DMS 273 treated with DMSO at 0.1 percent for 48 hours (cell line): ENCODE measurements around the gene SSRP1.
A peak's percentile ranks its signal among the peaks of the same experiment; 100 is the strongest.

Source experiments
- DNase-seq: peaks from one replicate; lab custom pipeline; 2025; lab: John Stamatoyannopoulos, UW

Gene SSRP1

GRCh38 chr11:57359396-57359795 is 23.7 kb upstream of the SSRP1 start:
- DNase-seq = no peak

- DNase-seq = no peak
Measured at GRCh38 chr11:57358991-57359390, 23.3 kb upstream of the SSRP1 start.

DNA sequence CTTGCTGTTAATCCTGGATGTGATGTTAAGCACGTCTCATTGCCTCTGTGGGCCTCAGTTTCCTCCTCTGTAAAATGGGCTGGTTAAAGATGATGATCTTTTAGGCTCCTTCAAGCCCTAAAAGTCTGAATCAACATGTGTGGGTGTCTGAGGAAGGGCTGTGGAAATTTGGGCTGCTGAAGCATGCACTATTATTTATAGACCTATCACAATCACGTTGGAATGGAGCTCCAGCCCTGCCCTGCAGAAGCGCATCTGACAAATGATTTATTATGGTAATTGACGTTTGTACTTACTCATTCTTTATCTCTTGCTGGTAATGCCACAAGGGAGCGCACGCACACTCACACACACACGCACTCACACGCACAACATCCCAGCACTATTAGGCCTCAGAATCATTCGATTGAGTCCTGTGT is 22.9 kb upstream of the SSRP1 start:
- no peak for DNase-seq

DNA sequence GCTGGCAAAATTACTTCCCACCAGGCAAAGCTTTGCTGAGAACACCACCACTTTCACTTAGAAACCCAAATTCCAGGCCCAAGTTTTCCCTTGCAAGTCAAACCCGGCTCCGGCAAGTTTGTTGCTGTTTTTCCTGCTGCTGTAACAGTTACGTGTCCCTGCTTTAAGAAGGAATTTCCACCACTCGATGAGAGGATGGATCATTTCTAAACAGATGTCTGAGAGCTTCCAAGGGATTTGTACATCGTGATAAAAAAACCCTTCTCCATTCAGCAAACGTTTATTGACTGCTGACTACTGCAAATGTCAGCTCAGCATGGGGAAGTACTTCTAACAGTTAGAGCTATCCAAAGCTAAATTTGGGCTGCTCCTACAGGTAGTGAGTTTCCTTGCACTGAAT is 22.2 kb upstream of the SSRP1 start:
- DNase-seq = no peak

- DNase-seq = no peak
Measured at GRCh38 chr11:57357310-57357709, 21.6 kb upstream of the SSRP1 start.

- DNase-seq = no peak
Measured at GRCh38 chr11:57356268-57356667, 20.6 kb upstream of the SSRP1 start.

- DNase-seq = no peak
Measured at GRCh38 chr11:57354699-57355098, 19.0 kb upstream of the SSRP1 start.

- no peak for DNase-seq
Measured at GRCh38 chr11:57353852-57354251, 18.2 kb upstream of the SSRP1 start.

DNA sequence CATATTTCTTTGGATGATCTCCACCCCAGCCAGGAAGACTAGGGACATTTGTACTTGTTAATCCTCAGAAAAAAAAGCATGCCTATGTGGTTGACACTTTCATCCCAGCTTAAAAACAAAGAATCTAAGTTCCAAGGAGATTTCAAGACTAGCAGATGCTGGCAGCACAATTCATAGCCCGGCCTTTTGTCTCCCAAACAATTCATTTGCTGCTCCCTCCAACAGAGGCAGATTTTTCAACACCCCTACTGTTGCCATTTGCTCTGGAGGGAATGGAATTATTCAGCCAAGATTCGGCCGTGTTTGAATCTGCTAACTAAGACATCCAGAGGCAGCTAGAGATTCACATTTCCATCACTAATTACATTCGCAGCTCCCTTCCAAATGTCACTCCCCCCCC is 17.8 kb upstream of the SSRP1 start:
- DNase-seq = no peak

DNA sequence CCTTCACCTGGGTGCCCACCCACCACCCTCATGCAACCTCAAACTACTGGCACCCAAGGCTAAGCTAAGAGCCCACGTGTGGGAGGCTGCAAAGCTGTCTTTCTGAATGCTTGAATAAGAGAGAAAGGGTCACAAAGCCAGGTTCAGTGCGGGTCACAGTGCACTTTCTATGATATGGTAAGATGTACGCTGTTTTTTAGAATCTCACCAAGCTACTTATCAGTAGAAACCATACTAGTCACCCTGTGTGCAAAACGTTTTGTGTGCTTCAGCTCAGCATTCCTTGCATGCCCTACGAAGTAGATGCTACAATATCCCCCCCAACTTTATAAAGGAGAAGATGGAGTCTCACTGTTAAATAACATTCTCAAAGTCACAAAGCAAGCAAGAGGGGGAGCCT is 17.3 kb upstream of the SSRP1 start:
- no peak for DNase-seq

GRCh38 chr11:57349491-57350274 is 14.0 kb upstream of the SSRP1 start:
- DNase-seq = no peak

DNA sequence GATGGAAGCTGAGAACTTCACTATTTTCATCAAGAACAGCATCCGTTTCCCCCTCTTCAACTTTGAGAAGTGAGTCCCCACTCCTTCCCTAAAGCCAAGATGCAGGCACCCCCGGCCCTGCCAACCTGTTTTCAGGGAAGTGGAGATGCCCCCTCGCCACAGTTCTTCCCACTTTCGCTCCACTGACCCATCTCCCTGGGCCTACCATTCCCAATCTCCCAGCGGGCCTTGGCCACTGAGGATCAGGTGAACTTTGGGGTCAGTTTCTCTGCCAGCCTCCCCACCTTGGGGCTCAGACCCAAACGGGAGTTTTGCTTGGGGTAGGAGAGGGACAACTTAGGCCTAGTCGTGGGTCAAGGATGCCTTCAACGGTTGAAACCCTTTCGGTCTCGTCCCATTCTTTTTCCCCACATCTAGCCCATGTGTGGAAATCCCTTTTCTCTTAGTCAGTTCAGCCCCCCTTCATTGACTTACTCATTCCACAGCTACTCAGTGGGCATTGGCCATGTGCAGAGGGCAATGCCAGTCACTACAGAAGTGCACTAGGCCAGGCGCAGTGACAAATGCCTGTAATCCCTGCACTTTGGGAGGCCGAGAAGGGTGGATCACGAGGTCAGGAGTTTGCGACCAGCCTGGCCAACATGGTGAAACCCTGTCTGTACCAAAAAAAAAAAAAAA is 13.1 kb upstream of the SSRP1 start:
- DNase-seq = no peak

GRCh38 chr11:57348052-57348451 is 12.4 kb upstream of the SSRP1 start:
- DNase-seq = no peak

DNA sequence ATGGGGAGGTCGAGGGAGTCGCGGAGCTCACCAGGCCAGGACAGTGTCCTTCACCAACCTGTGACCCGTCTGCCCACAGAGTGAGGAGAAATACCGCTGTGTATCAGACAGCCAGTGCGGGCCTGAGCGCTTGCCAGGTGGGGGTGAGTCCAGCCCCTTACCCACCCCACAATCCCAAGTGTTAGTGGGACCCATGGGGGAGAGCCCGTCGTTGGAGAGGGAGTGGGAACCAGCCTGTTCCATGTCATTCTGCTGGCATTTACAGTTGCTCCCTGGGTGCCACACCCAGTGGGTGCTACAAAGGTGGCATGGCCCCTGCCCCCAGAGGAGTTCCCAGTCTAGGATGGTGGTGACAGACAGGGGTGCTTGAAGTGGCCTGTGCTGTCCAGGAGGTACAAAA is 11.6 kb upstream of the SSRP1 start:
- no peak for DNase-seq

DNA sequence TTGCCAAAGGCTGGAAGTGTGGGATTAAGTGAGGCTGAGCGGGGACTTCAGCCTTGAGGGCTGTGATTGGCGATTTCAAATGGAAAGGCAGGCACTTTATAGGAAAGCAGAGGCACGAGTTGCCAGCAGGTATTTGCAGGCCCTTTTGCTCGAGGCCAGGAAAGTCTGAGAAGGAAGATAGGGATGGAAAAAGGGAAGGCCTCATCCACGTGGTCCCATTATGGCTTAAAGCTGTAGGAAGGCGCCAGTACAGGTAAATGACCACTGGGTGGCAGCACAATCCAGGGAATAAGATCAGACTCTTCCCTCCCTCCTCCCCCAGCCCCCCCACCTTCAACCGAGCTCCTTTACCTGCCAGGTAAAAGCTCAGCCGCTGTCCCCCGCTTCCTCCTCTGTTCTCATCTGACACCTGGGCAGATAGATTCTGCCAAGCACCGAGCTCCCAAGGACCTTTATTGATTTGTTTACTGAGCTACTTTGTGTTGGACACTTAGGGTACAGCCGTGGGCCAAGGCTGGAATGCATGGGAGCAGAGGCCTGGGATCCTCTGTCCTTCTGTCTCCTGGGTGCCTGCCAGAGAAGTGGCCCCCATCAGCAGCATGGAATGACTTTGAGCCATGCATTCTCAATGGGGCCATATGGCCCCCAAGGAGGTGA is 10.0 kb upstream of the SSRP1 start:
- DNase-seq = peak; percentile 24

- no peak for DNase-seq
Measured at GRCh38 chr11:57344826-57345225, 9.1 kb upstream of the SSRP1 start.

DNA sequence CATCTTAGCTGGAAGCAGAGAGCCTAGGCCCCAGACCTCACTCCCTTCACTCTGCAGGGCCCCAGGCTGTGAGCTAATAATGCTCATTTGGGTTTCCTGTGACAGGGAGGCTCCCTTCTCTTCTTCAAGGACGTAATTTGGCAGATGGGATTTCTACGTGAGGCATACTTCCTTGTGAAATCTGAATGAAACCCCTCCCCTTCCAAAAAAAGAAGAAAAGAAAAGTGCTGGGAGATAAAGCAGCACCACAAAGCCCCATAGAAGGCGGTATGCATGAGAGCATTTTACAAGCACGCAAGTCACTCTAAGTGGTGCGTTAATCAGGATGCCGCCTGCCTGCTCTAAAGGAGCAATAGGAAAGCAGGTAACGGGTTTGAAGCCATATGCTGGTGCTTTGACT is 8.1 kb upstream of the SSRP1 start:
- no peak for DNase-seq

GRCh38 chr11:57342702-57343101 is 7.0 kb upstream of the SSRP1 start:
- DNase-seq = no peak

GRCh38 chr11:57341250-57341808 is 5.6 kb upstream of the SSRP1 start:
- no peak for DNase-seq

GRCh38 chr11:57340039-57340615 is 4.4 kb upstream of the SSRP1 start:
- no peak for DNase-seq

- no peak for DNase-seq
Measured at GRCh38 chr11:57339328-57339727, 3.6 kb upstream of the SSRP1 start.

- DNase-seq = no peak
Measured at GRCh38 chr11:57338142-57338541, 2.5 kb upstream of the SSRP1 start, which contains the start of gene P2RX3. P2RX3 (plus strand) TSS chr11:57338352; CDS start chr11:57338551, 199 bp downstream.
